ENCODE data around the gene FGFBP3. TPM values are rescaled to one million over a fixed set of nuclear protein-coding genes. Genes with fewer than 3 reads are reported as not detected.

The FGFBP3 gene
- total RNA-seq, 4 donors from 2014 or later = 0.40 to 1.4 (median 0.57) TPM; not detected in 1

DNA sequence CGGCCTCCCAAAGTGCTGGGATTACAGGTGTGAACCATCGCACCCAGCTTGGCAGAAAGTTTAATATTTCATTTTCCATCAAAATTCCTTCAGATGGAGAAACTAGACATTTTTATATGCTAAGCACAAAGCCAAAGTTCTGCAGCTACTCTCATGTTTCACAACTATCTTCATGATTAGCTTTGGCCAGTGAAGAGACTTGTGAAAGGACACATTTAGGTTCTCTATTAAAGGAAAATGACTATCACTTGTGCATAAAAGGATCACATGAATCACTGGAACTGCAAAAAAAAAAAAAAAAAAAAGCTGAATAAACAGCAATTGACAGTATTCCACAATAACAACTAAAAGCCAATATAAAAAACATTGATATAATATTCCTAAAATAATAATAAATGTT, 16.2 kb downstream of the FGFBP3 start:
- Histone ChIP-seq H3K36me3 (no peaks in the 10 kb centered on the region), H3K27ac (no peak overlapping the region), H3K27me3 (peaks cover 0 to 5% (median 0%) of the 10 kb centered on the region in 4 donors), H3K9me3 (no peaks in the 10 kb centered on the region), H3K4me3 (no peak overlapping the region), H3K4me1 (peaks cover 0 to 3% (median under 1%) of the 10 kb centered on the region in 3 donors)
- DNase-seq = no peak
- intact Hi-C loops (cut with DNase I) = no loop called here
- TF ChIP-seq CTCF (IDR thresholded peaks at IDR 0.05) = no peak
- no peak for TF ChIP-seq POLR2A (IDR thresholded peaks at IDR 0.05)
- 96 to 100% methylated on average over 2 of the region's 2 CpGs for WGBS, 2 donors

DNA sequence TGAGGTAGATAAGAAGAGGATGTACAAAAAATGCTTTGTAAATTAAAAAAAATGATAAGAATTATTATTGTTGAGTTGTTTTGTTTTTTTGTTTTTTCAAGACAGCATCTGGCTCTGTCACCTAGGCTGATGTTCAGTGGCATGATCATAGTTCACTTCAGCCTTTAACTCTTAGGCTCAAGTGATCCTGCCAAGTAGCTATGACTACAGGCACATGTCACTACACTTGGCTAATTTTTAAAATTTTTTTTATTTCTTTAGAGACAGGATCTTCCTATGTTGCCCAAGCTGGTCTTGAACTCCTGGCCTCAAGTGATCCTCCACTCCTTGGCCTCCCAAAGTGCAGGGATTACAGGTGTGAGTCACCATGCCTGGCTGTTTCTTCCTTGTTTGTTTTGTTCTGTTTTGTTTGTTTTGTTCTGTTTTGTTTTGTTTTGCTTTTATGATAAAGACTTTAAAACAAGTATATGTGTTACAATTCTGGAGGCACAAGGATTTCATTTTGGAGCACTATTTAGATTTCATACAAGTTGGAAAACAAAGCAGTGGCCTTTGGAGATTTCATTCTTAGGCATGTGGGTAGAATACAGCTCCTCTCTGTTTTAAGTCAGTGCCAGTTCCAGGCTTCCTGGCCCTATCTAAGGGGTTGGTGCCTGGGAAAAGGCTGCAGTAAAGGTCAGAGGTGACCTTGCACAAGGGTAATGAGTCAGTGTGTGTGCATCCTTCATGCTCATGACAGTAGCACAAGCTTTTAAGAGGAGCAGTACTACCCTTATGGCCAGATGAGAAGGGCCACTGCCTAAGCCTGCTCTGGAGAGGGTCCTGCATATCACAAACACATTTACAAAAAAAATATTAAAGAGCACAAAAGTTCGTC, 17.9 kb downstream of the FGFBP3 start:
- intact Hi-C loops (cut with DNase I) = no loop called here
- Histone ChIP-seq H3K9me3 (no peaks in the 10 kb centered on the region), H3K27ac (no peak overlapping the region), H3K36me3 (no peaks in the 10 kb centered on the region), H3K27me3 (peaks cover 0 to 9% (median 0%) of the 10 kb centered on the region in 4 donors), H3K4me1 (peaks cover 3 to 16% (median 12%) of the 10 kb centered on the region in 3 donors), H3K4me3 (no peak overlapping the region)
- DNase-seq = no peak
- 67 to 100% methylated on average over 1 of the region's 1 CpG for WGBS, 2 donors
- no peak for TF ChIP-seq CTCF (IDR thresholded peaks at IDR 0.05)
- no peak for TF ChIP-seq POLR2A (IDR thresholded peaks at IDR 0.05)

- no peaks in the 10 kb centered on the region for H3K36me3 ChIP-seq
- intact Hi-C loops (cut with DNase I) = no loop called here
- H3K27me3 ChIP-seq = peaks cover 0 to 9% (median 0%) of the 10 kb centered on the region in 4 donors
- peaks cover 15 to 40% (median 28%) of the 10 kb centered on the region in 3 donors for H3K4me1 ChIP-seq
- peak overlapping the region in 2 of 4 donors; percentile 19 to 30 for H3K27ac ChIP-seq
- no peaks in the 10 kb centered on the region for H3K9me3 ChIP-seq
- peak overlapping the region; percentile 31 to 82 (median 56) for H3K4me3 ChIP-seq
- 0 to 1% methylated on average over 21 to 32 of the region's 59 CpGs for WGBS, 2 donors
- DNase-seq = no peak
- TF ChIP-seq CTCF (IDR thresholded peaks at IDR 0.05) = no peak
- no peak for TF ChIP-seq POLR2A (IDR thresholded peaks at IDR 0.05)
Measured at GRCh38 chr10:91887272-91888076, 21.8 kb downstream of the FGFBP3 start.

- Histone ChIP-seq H3K9me3 (no peaks in the 10 kb centered on the region), H3K27ac (peak overlapping the region in 2 of 4 donors; percentile 19 to 30), H3K27me3 (peaks cover 0 to 9% (median 0%) of the 10 kb centered on the region in 4 donors), H3K36me3 (no peaks in the 10 kb centered on the region), H3K4me3 (peak overlapping the region; percentile 31 to 82 (median 56)), H3K4me1 (peaks cover 15 to 40% (median 28%) of the 10 kb centered on the region in 3 donors)
- 15 to 17% methylated on average over 5 to 6 of the region's 6 CpGs for WGBS, 2 donors
- intact Hi-C loops (cut with DNase I) = no loop called here
- no peak for DNase-seq
- TF ChIP-seq CTCF (IDR thresholded peaks at IDR 0.05) = no peak
Measured at GRCh38 chr10:91886954-91887271, 22.4 kb downstream of the FGFBP3 start.

Measured in esophagus squamous epithelium (tissue), 5 donors.